Neuronal stem cell (in vitro differentiated cells): ENCODE data around the gene CHCHD4.

Experiments used
- DNase-seq: peaks from one replicate; pipeline ENCODE4 v3.0.0-alpha.2; 2013; ENCODE audit warnings: low spot score
- H2AFZ ChIP-seq: one replicate; pipeline ENCODE4 v1.6.1; 2013; ENCODE audit warnings: mild to moderate bottlenecking, low read length, inconsistent platforms
- H2AK5ac ChIP-seq: 2 replicates; pipeline ENCODE4 v1.6.1; 2013; ENCODE audit warnings: low read depth, mild to moderate bottlenecking, inconsistent platforms, low read length, moderate library complexity, mixed read lengths
- H2BK120ac ChIP-seq: 2 replicates; pipeline ENCODE4 v1.6.1; 2013; ENCODE audit warnings: low read depth, mild to moderate bottlenecking, inconsistent platforms, low read length, moderate library complexity, mixed read lengths
- H2BK12ac ChIP-seq: one replicate; pipeline ENCODE4 v1.6.1; 2013; ENCODE audit warnings: low read length, inconsistent platforms
- H2BK15ac ChIP-seq: 2 replicates; pipeline ENCODE4 v1.6.1; 2013; ENCODE audit warnings: mild to moderate bottlenecking, low read length, inconsistent platforms, mixed read lengths
- H2BK5ac ChIP-seq: one replicate; pipeline ENCODE4 v1.6.1; 2013; ENCODE audit warnings: inconsistent platforms, mild to moderate bottlenecking, low read length, moderate library complexity
- H3K14ac ChIP-seq: one replicate; pipeline ENCODE4 v1.6.1; 2013; ENCODE audit warnings: low read length, inconsistent platforms
- H3K18ac ChIP-seq: 2 replicates; pipeline ENCODE4 v1.6.1; 2013; ENCODE audit warnings: low read length, inconsistent platforms
- H3K23ac ChIP-seq: 2 replicates; pipeline ENCODE4 v1.6.1; 2013; ENCODE audit warnings: low read depth, mild to moderate bottlenecking, mixed read lengths, low read length, inconsistent platforms; ENCODE audit not compliant: poor library complexity
- H3K27ac ChIP-seq: replicated peaks from 3 replicates; pipeline ENCODE4 v1.5.1; 2013; ENCODE audit warnings: low read length, inconsistent platforms
- H3K27me3 ChIP-seq, 3 experiments: 2 replicates each; pipeline ENCODE4 v1.6.1; 2013; ENCODE audit warnings: low read length in 3 of 3, mild to moderate bottlenecking in 2 of 3, inconsistent platforms in 1 of 3, low read depth in 1 of 3, mixed read lengths in 1 of 3, moderate library complexity in 1 of 3; ENCODE audit not compliant: control insufficient read depth in 3 of 3, insufficient read depth in 3 of 3
- H3K36me3 ChIP-seq, 2 donors: replicated peaks in 1 of 2; 2 replicates each; pipeline ENCODE4 v1.6.1; 2013; ENCODE audit warnings: low read length in 2 of 2; ENCODE audit not compliant: control insufficient read depth in 2 of 2, insufficient read depth in 2 of 2
- H3K4ac ChIP-seq: 2 replicates; pipeline ENCODE4 v1.6.1; 2013; ENCODE audit warnings: inconsistent platforms, mild to moderate bottlenecking, low read length, moderate library complexity
- H3K4me1 ChIP-seq, 2 donors: 1 replicate in 1 of 2; 2 replicates in 1 of 2; pipeline ENCODE4 v1.6.1; 2013; ENCODE audit warnings: low read length in 2 of 2, low read depth in 1 of 2; ENCODE audit not compliant: control insufficient read depth in 2 of 2, insufficient read depth in 1 of 2
- H3K4me2 ChIP-seq: one replicate; pipeline ENCODE4 v1.6.1; 2013; ENCODE audit warnings: mild to moderate bottlenecking, low read length, inconsistent platforms; ENCODE audit not compliant: insufficient read depth, poor library complexity, severe bottlenecking
- H3K4me3 ChIP-seq, 2 donors: 2 replicates each; pipeline ENCODE4 v1.5.1; 2013; ENCODE audit warnings: low read length in 2 of 2, mild to moderate bottlenecking in 2 of 2, inconsistent platforms in 1 of 2, moderate library complexity in 1 of 2
- H3K79me1 ChIP-seq: one replicate; pipeline ENCODE4 v1.6.1; 2013; ENCODE audit warnings: low read depth, mild to moderate bottlenecking, inconsistent platforms, low read length, moderate library complexity
- H3K9ac ChIP-seq: one replicate; pipeline ENCODE4 v1.6.1; 2013; ENCODE audit warnings: mild to moderate bottlenecking, low read depth, low read length, inconsistent platforms; ENCODE audit not compliant: poor library complexity
- H3K9me3 ChIP-seq, 2 donors: replicated peaks in 1 of 2; 2 replicates each; pipeline versions ENCODE3 to v1.6.1; 2013; ENCODE audit warnings: low read length in 2 of 2, mild to moderate bottlenecking in 2 of 2, inconsistent platforms in 1 of 2, low read depth in 1 of 2, mixed read lengths in 1 of 2, moderate library complexity in 1 of 2; ENCODE audit not compliant: control insufficient read depth in 2 of 2, insufficient read depth in 1 of 2
- H4K8ac ChIP-seq: one replicate; pipeline ENCODE4 v1.6.1; 2013; ENCODE audit warnings: low read depth, mild to moderate bottlenecking, inconsistent platforms, low read length, moderate library complexity
- H4K91ac ChIP-seq: one replicate; pipeline ENCODE4 v1.6.1; 2013; ENCODE audit warnings: low read length, low read depth, mild to moderate bottlenecking, inconsistent platforms; ENCODE audit not compliant: poor library complexity
- WGBS, 2 donors: extraction: QIAGEN DNeasy Blood & Tissue Kit; methylation state at CpG; one replicate each; pipeline ENCODE4 v1.1.7; 2013; ENCODE audit warnings: missing lambda C conversion rate in 2 of 2, mixed read lengths in 1 of 2; ENCODE audit not compliant: insufficient read length in 2 of 2, insufficient replicate concordance in 1 of 2; ENCODE audit errors: extremely low coverage in 2 of 2; 5-methylcytosine and 5-hydroxymethylcytosine counted together

The CHCHD4 gene

DNA sequence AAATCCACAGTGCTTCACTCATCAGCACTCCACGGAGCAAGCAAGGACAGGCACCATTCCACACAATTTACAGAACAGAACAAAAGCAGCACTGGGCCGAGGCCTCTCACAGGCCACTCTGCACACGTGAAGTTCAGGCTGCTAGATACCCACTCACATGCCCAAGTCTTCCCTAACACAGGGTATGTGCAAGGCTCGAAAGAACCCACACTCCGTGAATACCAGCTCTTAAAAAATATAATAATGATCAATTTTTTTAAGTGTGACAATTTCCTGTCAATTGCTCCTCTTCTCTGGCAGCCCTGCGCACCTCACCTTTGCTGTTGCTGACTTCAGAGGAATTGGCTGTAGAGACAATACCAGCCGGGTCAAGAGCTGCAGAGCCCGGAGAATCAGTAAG lies 34.8 kb upstream of the CHCHD4 start:
- Histone ChIP-seq H3K9ac (no peak overlapping the region), H2AFZ (no peak overlapping the region), H4K91ac (no peak overlapping the region), H2BK120ac (no peak overlapping the region), H3K27ac (no peak overlapping the region), H2AK5ac (no peak overlapping the region), H3K79me1 (no peaks in the 10 kb centered on the region), H3K4ac (no peak overlapping the region), H3K9me3 (peaks cover 0 to 29% of the 10 kb centered on the region in 2 donors), H3K18ac (no peak overlapping the region), H3K36me3 (peaks cover 45 to 98% of the 10 kb centered on the region in 2 donors), H3K23ac (no peak overlapping the region), H3K4me1 (no peaks in the 10 kb centered on the region), H3K14ac (no peak overlapping the region), H3K4me2 (no peak overlapping the region), H2BK12ac (no peak overlapping the region), H2BK15ac (no peak overlapping the region), H4K8ac (no peak overlapping the region), H3K27me3 (no peaks in the 10 kb centered on the region), H2BK5ac (no peak overlapping the region), H3K4me3 (no peak overlapping the region)
- no CpG with 5 or more reads among the region's 8 CpGs for WGBS, 2 donors
- DNase-seq: no peak

DNA sequence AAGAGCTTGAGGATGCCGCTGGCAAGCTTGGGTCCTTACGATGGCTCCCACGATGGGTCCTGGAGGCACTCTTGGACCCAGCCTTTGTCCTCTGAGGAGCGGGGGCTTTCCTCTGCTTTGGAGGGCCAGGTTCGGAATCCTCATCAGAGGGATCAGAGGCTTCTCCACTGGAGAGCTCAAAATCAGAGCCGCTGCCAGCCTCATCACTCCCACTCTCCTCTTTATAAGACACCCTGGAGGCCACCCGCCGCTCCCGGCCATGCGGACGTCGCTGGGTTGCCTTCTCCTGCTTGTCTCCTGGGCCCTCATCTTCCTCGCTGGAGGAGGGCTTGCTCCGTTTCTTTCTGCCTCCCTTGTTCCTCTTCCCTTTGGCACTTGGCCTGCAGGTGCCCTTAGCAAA lies 33.7 kb upstream of the CHCHD4 start:
- Histone ChIP-seq H2BK5ac (no peak overlapping the region), H2AFZ (no peak overlapping the region), H2BK120ac (no peak overlapping the region), H3K18ac (no peak overlapping the region), H3K9me3 (peaks cover 0 to 26% of the 10 kb centered on the region in 2 donors), H3K9ac (no peak overlapping the region), H3K14ac (no peak overlapping the region), H2AK5ac (no peak overlapping the region), H3K79me1 (no peaks in the 10 kb centered on the region), H2BK12ac (no peak overlapping the region), H3K27ac (no peak overlapping the region), H2BK15ac (no peak overlapping the region), H4K8ac (no peak overlapping the region), H3K23ac (no peak overlapping the region), H4K91ac (no peak overlapping the region), H3K4me1 (no peaks in the 10 kb centered on the region), H3K27me3 (no peaks in the 10 kb centered on the region), H3K4ac (no peak overlapping the region), H3K4me2 (no peak overlapping the region), H3K36me3 (peaks cover 45 to 98% of the 10 kb centered on the region in 2 donors), H3K4me3 (no peak overlapping the region)
- no peak for DNase-seq
- no CpG with 5 or more reads among the region's 14 CpGs for WGBS, 2 donors

- H2AFZ ChIP-seq: no peak overlapping the region
- H3K9me3 ChIP-seq: peaks cover 0 to 22% of the 10 kb centered on the region in 2 donors
- H3K14ac ChIP-seq: no peak overlapping the region
- H2BK15ac ChIP-seq: no peak overlapping the region
- no peak overlapping the region for H4K91ac ChIP-seq
- H2BK12ac ChIP-seq: no peak overlapping the region
- no peak overlapping the region for H2AK5ac ChIP-seq
- H2BK120ac ChIP-seq: no peak overlapping the region
- H3K4ac ChIP-seq: no peak overlapping the region
- no peak overlapping the region for H3K9ac ChIP-seq
- H3K27ac ChIP-seq: no peak overlapping the region
- H3K27me3 ChIP-seq: no peaks in the 10 kb centered on the region
- DNase-seq: no peak
- H3K36me3 ChIP-seq: peaks cover 45 to 98% of the 10 kb centered on the region in 2 donors
- no peak overlapping the region for H3K23ac ChIP-seq
- no peak overlapping the region for H4K8ac ChIP-seq
- no CpG with 5 or more reads among the region's 9 CpGs for WGBS, 2 donors
- H3K18ac ChIP-seq: no peak overlapping the region
- no peaks in the 10 kb centered on the region for H3K4me1 ChIP-seq
- no peak overlapping the region for H3K4me3 ChIP-seq
- no peak overlapping the region for H3K4me2 ChIP-seq
- no peak overlapping the region for H2BK5ac ChIP-seq
- no peaks in the 10 kb centered on the region for H3K79me1 ChIP-seq
Measured at GRCh38 chr3:14157951-14158350, 33.3 kb upstream of the CHCHD4 start.

DNA sequence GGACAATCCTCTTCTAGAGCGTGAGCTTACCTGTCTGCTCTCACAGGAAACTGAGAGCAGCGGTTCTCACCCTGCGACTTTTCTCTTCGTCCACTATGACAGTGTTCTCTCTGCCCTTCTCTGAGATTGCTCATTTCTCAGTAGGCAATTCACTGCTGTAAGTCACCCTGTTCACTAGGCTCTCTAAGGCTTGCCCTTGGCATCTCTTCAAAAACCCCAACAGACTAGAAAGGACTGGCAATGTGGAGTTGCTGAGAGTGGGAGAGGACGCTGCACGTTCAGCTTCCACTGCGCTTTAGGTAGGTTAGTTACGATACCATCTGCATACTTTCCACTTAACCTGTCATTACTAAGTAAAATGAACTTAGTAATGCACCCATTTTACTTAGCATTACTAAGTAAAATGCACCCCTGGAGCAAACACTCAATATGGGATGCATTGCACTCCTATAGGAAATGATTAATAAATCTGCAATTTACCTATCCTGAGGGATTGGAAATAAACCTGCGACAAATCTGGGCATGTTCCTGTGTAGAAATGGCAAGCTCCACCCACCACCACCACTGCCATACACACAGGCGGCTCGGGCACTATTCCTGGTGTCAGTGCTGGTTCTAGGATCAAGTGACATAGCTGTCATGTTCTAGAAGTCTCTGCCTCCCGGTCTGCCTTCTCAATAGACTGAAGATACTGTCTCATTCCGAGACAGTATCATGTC lies 32.3 kb upstream of the CHCHD4 start:
- H4K91ac ChIP-seq: no peak overlapping the region
- H3K18ac ChIP-seq: no peak overlapping the region
- H4K8ac ChIP-seq: no peak overlapping the region
- H3K23ac ChIP-seq: no peak overlapping the region
- H3K27ac ChIP-seq: no peak overlapping the region
- no peak overlapping the region for H2AFZ ChIP-seq
- no peaks in the 10 kb centered on the region for H3K4me1 ChIP-seq
- DNase-seq: no peak
- H3K27me3 ChIP-seq: no peaks in the 10 kb centered on the region
- no peak overlapping the region for H3K4me2 ChIP-seq
- WGBS, 2 donors: no CpG with 5 or more reads among the region's 13 CpGs
- H3K9ac ChIP-seq: no peak overlapping the region
- no peak overlapping the region for H2BK12ac ChIP-seq
- H2BK5ac ChIP-seq: no peak overlapping the region
- no peak overlapping the region for H3K14ac ChIP-seq
- no peak overlapping the region for H3K4ac ChIP-seq
- no peak overlapping the region for H2BK15ac ChIP-seq
- no peak overlapping the region for H2BK120ac ChIP-seq
- H3K4me3 ChIP-seq: no peak overlapping the region
- H3K9me3 ChIP-seq: peaks cover 0 to 12% of the 10 kb centered on the region in 2 donors
- no peak overlapping the region for H2AK5ac ChIP-seq
- no peaks in the 10 kb centered on the region for H3K79me1 ChIP-seq
- peaks cover 48 to 98% of the 10 kb centered on the region in 2 donors for H3K36me3 ChIP-seq
